Measurements from ENCODE around the gene MANSC4. TPM values are rescaled to one million over a fixed set of nuclear protein-coding genes. Genes with fewer than 3 reads are reported as not detected.
"Not testable (repeated sequence)": the region's sequence is repeated elsewhere in the genome, so short reads cannot be mapped to it uniquely, and the experiment has no call there.

MANSC4 gene
- total RNA-seq, 1 experiment from 2014 or later: not detected

DNA sequence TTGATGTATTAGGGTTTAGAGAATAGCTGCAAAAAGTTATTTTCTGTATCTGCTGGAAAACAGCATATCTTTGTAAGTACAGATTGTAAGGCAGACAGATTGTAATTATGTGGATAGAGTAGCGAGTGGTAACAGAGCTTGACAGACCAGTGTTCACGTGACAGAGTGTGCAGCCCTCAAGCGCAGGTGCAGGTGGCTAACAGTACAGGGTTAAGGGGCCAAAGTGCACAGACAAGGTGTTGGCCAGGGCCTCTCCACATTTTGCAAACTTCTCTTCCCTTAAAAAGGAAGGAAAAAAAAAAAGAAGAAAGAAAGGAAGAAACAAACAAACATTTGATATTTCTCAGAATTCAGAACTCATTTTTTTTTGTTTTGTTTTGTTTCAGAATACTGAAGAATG lies 25.2 kb downstream of the MANSC4 start:
- H3K27me3 Mint-ChIP-seq (ENCODE audit: unreplicated experiment): no peaks in the 10 kb centered on the region
- TF ChIP-seq, protein P1, sequence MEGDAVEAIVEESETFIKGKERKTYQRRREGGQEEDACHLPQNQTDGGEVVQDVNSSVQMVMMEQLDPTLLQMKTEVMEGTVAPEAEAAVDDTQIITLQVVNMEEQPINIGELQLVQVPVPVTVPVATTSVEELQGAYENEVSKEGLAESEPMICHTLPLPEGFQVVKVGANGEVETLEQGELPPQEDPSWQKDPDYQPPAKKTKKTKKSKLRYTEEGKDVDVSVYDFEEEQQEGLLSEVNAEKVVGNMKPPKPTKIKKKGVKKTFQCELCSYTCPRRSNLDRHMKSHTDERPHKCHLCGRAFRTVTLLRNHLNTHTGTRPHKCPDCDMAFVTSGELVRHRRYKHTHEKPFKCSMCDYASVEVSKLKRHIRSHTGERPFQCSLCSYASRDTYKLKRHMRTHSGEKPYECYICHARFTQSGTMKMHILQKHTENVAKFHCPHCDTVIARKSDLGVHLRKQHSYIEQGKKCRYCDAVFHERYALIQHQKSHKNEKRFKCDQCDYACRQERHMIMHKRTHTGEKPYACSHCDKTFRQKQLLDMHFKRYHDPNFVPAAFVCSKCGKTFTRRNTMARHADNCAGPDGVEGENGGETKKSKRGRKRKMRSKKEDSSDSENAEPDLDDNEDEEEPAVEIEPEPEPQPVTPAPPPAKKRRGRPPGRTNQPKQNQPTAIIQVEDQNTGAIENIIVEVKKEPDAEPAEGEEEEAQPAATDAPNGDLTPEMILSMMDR (IDR thresholded peaks at IDR 0.05; ENCODE audit: unreplicated experiment): no peak
- DNase-seq: no peak
- no TSS peak for BruUV-seq (replicated peaks)
- intact Hi-C loops (cut with micrococcal nuclease; ENCODE audit: unreplicated experiment): no loop called here
- H3K4me1 Mint-ChIP-seq (ENCODE audit: low read depth, unreplicated experiment): peaks cover 14% of the 10 kb centered on the region
- CTCF ChIA-PET: no interaction called here
- H3K9me3 Mint-ChIP-seq (ENCODE audit: low read depth, unreplicated experiment): no peaks in the 10 kb centered on the region
- peaks cover 16% of the 10 kb centered on the region for H3K36me3 Mint-ChIP-seq (ENCODE audit: insufficient read depth, unreplicated experiment)
- no peak overlapping the region for H3K4me3 Mint-ChIP-seq (ENCODE audit: low read depth, unreplicated experiment)
- H3K27ac Mint-ChIP-seq (ENCODE audit: unreplicated experiment): no peak overlapping the region

DNA sequence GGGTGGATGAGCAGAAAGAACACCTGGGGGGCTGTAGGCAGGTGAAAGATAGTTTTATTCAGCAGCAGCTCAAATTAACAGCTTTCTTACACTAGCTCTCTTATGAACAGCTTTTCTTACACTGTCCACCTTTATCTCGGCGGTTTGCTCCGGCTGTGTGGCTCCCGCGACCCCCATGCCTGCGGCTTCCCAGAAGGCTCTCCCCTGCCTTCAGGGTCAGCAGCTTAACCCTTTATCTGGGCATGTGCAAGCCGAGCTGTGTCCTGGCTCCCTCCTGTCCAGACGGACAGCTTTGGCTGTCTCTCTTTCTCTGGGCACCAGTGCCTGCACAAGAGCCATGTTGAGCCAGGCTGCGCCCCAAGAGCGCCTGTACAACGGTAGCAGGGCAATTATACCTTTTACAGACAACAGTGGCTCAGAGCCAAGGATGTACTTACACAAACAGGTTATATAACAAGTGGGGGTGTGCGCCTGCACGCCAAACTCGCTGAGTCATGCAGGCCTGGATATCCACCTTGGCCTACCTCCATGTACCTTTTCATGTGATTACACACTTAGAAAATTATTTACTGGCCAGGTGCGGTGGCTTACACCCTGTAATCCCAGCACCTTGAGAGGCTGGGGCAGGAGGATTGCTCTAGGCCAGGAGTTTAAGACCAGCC lies 28.5 kb downstream of the MANSC4 start:
- no peaks in the 10 kb centered on the region for H3K9me3 Mint-ChIP-seq (ENCODE audit: low read depth, unreplicated experiment)
- TF ChIP-seq, protein P1 (IDR thresholded peaks at IDR 0.05; ENCODE audit: unreplicated experiment): no peak
- H3K36me3 Mint-ChIP-seq (ENCODE audit: insufficient read depth, unreplicated experiment): peaks cover 16% of the 10 kb centered on the region
- BruUV-seq (replicated peaks): no TSS peak
- H3K4me3 Mint-ChIP-seq (ENCODE audit: low read depth, unreplicated experiment): peak overlapping the region; percentile 24
- peak; percentile 79 for DNase-seq
- peaks cover 39% of the 10 kb centered on the region for H3K4me1 Mint-ChIP-seq (ENCODE audit: low read depth, unreplicated experiment)
- CTCF ChIA-PET: interaction anchor here (0.6 to 0.8 kb wide), 3 partner anchors 70 to 189 kb away, joined by 3 to 4 read pairs (median 3); no protein-coding TSS in a partner anchor
- peak overlapping the region; percentile 70 for H3K27ac Mint-ChIP-seq (ENCODE audit: unreplicated experiment)
- H3K27me3 Mint-ChIP-seq (ENCODE audit: unreplicated experiment): no peaks in the 10 kb centered on the region
- intact Hi-C loops (cut with micrococcal nuclease; ENCODE audit: unreplicated experiment): no loop called here

DNA sequence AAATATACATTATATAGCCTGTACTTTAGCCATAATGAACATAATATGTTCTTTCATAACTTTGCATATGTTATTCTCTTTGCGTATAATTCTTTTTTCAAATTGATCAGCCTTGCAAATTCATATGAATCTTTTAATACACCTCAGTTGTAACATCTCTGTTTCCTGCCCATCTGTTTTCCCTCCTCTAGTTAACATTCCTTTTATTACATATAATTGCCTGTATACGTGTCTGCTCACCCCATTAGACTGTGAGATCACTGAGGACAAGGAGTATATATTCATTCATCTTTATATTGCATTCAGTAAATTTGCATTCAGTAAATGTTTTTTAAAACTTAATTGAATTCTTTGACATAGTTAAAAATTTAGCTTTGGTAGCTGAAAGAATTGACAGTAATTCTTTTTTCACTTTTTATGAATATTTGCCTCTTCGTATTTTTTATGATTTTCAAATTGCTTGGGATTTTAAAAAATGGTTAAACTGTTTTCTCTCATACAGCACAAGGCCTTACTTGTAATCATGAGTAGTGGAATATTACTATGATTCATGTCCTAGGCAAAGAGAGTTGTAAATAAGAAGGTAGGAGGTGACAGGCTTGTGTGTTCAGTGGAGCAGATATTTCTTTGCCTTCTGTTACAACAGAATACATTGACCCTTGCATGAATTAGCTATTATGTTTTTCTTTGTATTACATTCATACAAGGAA lies 32.8 kb downstream of the MANSC4 start:
- CTCF ChIA-PET: interaction anchor here (0.7 kb wide), 1 partner anchor 679 kb away, joined by 3 read pairs; no protein-coding TSS in a partner anchor
- H3K9me3 Mint-ChIP-seq (ENCODE audit: low read depth, unreplicated experiment): no peaks in the 10 kb centered on the region
- intact Hi-C loops (cut with micrococcal nuclease; ENCODE audit: unreplicated experiment): loop anchor here (5.0 kb wide), 2 partner anchors 75 to 1210 kb away; no protein-coding TSS in a partner anchor
- peak overlapping the region; percentile 39 for H3K27ac Mint-ChIP-seq (ENCODE audit: unreplicated experiment)
- H3K36me3 Mint-ChIP-seq (ENCODE audit: insufficient read depth, unreplicated experiment): peaks cover 15% of the 10 kb centered on the region
- no TSS peak for BruUV-seq (replicated peaks)
- TF ChIP-seq, protein P1 (IDR thresholded peaks at IDR 0.05; ENCODE audit: unreplicated experiment): no peak
- H3K27me3 Mint-ChIP-seq (ENCODE audit: unreplicated experiment): no peaks in the 10 kb centered on the region
- no peak for DNase-seq
- H3K4me3 Mint-ChIP-seq (ENCODE audit: low read depth, unreplicated experiment): no peak overlapping the region
- H3K4me1 Mint-ChIP-seq (ENCODE audit: low read depth, unreplicated experiment): peaks cover 40% of the 10 kb centered on the region

DNA sequence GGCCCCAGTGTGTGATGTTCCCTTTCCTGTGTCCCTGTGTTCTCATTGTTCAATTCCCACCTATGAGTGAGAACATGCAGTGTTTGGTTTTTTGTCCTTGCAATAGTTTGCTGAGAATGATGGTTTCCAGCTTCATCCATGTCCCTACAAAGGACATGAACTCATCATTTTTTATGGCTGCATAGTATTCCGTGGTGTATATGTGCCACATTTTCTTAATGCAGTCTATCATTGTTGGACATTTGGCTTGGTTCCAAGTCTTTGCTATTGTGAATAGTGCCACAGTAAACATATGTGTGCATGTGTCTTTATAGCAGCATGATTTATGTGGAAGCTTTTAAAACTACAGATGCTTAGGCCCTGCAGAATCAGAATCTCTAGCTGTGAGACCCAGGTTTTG lies 34.3 kb downstream of the MANSC4 start:
- H3K27me3 Mint-ChIP-seq (ENCODE audit: unreplicated experiment); CTCF ChIA-PET: not testable (repeated sequence)

More for the DNA sequence above, 34.3 kb downstream of the MANSC4 start:
- not testable (repeated sequence) for DNase-seq; H3K9me3 Mint-ChIP-seq (ENCODE audit: low read depth, unreplicated experiment); H3K36me3 Mint-ChIP-seq (ENCODE audit: insufficient read depth, unreplicated experiment); H3K27ac Mint-ChIP-seq (ENCODE audit: unreplicated experiment); BruUV-seq (replicated peaks); H3K4me3 Mint-ChIP-seq (ENCODE audit: low read depth, unreplicated experiment)
- intact Hi-C loops (cut with micrococcal nuclease; ENCODE audit: unreplicated experiment): loop anchor here (5.0 kb wide), 2 partner anchors 77 to 1212 kb away; no protein-coding TSS in a partner anchor
- peaks cover 28% of the 10 kb centered on the region for H3K4me1 Mint-ChIP-seq (ENCODE audit: low read depth, unreplicated experiment)
